ENCODE data around the gene BTF3L4. TPM values are rescaled to one million over a fixed set of nuclear protein-coding genes. Genes with fewer than 3 reads are reported as not detected.
"Not testable (repeated sequence)": the region's sequence is repeated elsewhere in the genome, so short reads cannot be mapped to it uniquely, and the experiment has no call there.

BTF3L4 gene
- total RNA-seq, 2 donors from 2014 or later = 23.1 to 26.5 TPM

- Histone ChIP-seq H3K4me1 (no peaks in the 10 kb centered on the region), H3K4me3 (no peak overlapping the region), H3K9me3 (no peaks in the 10 kb centered on the region), H3K27ac (no peak overlapping the region), H3K36me3 (replicated peaks in 1 of 2; ENCODE audit: insufficient read depth in 1 of 2, low read depth in 2 of 2) (no peaks in the 10 kb centered on the region), H3K27me3 (no peaks in the 10 kb centered on the region)
- no peak for TF ChIP-seq POLR2A (IDR thresholded peaks at IDR 0.05)
- no peak for TF ChIP-seq CTCF (IDR thresholded peaks at IDR 0.05)
- ATAC-seq = no peak
- intact Hi-C loops (cut with DNase I) = no loop called here
- WGBS, 2 donors = 90 to 92% methylated on average over 2 of the region's 2 CpGs
- no peak for DNase-seq
These were observed 10.9 kb upstream of the BTF3L4 start for GRCh38 chr1:52045236-52045635.

GRCh38 chr1:52045666-52046195 is 10.4 kb upstream of the BTF3L4 start:
- H3K27ac ChIP-seq; intact Hi-C loops (cut with DNase I); H3K27me3 ChIP-seq; H3K4me1 ChIP-seq; H3K4me3 ChIP-seq; H3K36me3 ChIP-seq (replicated peaks in 1 of 2; ENCODE audit: insufficient read depth in 1 of 2, low read depth in 2 of 2); H3K9me3 ChIP-seq; ATAC-seq; DNase-seq: not testable (repeated sequence)
- WGBS, 2 donors = 78 to 81% methylated on average over 4 of the region's 4 CpGs

- H3K27me3 ChIP-seq; intact Hi-C loops (cut with DNase I); DNase-seq; H3K9me3 ChIP-seq; ATAC-seq; H3K27ac ChIP-seq; H3K4me3 ChIP-seq; H3K36me3 ChIP-seq (replicated peaks in 1 of 2; ENCODE audit: insufficient read depth in 1 of 2, low read depth in 2 of 2): not testable (repeated sequence)
- 92 to 95% methylated on average over 4 of the region's 4 CpGs for WGBS, 2 donors
- H3K4me1 ChIP-seq = peaks cover 12% of the 10 kb centered on the region
These were observed 6.8 kb upstream of the BTF3L4 start for GRCh38 chr1:52049337-52049736.

- intact Hi-C loops (cut with DNase I) = no loop called here
- WGBS, 2 donors = 60 to 79% methylated on average over 1 of the region's 1 CpG
- ATAC-seq = no peak
- no peak overlapping the region for H3K27ac ChIP-seq
- no peaks in the 10 kb centered on the region for H3K36me3 ChIP-seq (replicated peaks in 1 of 2; ENCODE audit: insufficient read depth in 1 of 2, low read depth in 2 of 2)
- no peaks in the 10 kb centered on the region for H3K27me3 ChIP-seq
- H3K4me3 ChIP-seq = no peak overlapping the region
- TF ChIP-seq CTCF (IDR thresholded peaks at IDR 0.05) (no peak), POLR2A (IDR thresholded peaks at IDR 0.05) (no peak)
- DNase-seq = no peak
- H3K9me3 ChIP-seq = no peaks in the 10 kb centered on the region
- H3K4me1 ChIP-seq = peaks cover 33% of the 10 kb centered on the region
These were observed 2.2 kb upstream of the BTF3L4 start for GRCh38 chr1:52053862-52054261.

GRCh38 chr1:52054496-52055065 is 1.5 kb upstream of the BTF3L4 start:
- no peaks in the 10 kb centered on the region for H3K9me3 ChIP-seq
- ATAC-seq (no peak), DNase-seq (no peak)
- 0 to 3% methylated on average over 13 of the region's 13 CpGs for WGBS, 2 donors
- TF ChIP-seq CTCF (IDR thresholded peaks at IDR 0.05) = no peak
- no peak for TF ChIP-seq POLR2A (IDR thresholded peaks at IDR 0.05)
- H3K4me1 ChIP-seq = peaks cover 39% of the 10 kb centered on the region
- intact Hi-C loops (cut with DNase I) = no loop called here
- peak overlapping the region; percentile 83 to 87 for H3K4me3 ChIP-seq
- H3K27me3 ChIP-seq = no peaks in the 10 kb centered on the region
- H3K36me3 ChIP-seq (replicated peaks in 1 of 2; ENCODE audit: insufficient read depth in 1 of 2, low read depth in 2 of 2) = no peaks in the 10 kb centered on the region
- peak overlapping the region; percentile 91 to 98 (median 94) for H3K27ac ChIP-seq

Data from body of pancreas (tissue), 4 donors.